GM12892 (cell line): ENCODE results near the gene PYHIN1.

Source experiments
- POLR2A ChIP-seq: IDR thresholded peaks from 2 replicates; pipeline ENCODE4 v1.6.1; 2011; ENCODE audit warnings: low read depth, low read length, control low read depth
- POLR2AphosphoS5 ChIP-seq: IDR thresholded peaks from 2 replicates; pipeline ENCODE4 v1.6.1; 2011; ENCODE audit warnings: low read depth, low read length, control low read depth
- TAF1 ChIP-seq: IDR thresholded peaks from 2 replicates; pipeline ENCODE4 v1.6.1; 2011; ENCODE audit warnings: low read depth, mild to moderate bottlenecking, control low read depth, low read length, borderline replicate concordance

DNA sequence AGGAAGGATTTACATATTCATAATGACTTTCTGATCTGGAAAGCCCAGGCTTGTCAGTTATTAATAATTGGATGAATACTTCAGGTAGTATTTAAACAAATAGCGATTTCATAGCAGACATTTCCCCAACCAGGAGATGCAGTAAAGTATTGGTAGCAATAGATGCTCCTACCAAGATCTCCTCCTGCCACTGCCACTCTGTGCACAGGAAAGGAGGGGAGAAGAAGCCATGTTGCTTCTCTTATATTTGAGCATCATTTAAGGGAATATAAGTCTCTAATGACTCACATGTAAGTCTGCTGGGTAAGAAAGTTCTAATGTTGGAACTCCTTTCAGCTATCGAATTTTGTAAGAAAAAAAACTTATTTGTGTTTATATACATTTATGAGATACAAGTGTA, 77.9 kb downstream of the PYHIN1 start:
- TF ChIP-seq POLR2A (no peak), POLR2AphosphoS5 (no peak), TAF1 (no peak)
